GM21360 (cell line): ENCODE data around the gene COL4A1.

Experiments used
- ATAC-seq: cut with Tn5 transposase; IDR thresholded peaks from one replicate; pipeline ENCODE4 v1.9.1; 2021; ENCODE audit warnings: mild to moderate bottlenecking, moderate library complexity; ENCODE audit not compliant: unreplicated experiment

The COL4A1 gene

DNA sequence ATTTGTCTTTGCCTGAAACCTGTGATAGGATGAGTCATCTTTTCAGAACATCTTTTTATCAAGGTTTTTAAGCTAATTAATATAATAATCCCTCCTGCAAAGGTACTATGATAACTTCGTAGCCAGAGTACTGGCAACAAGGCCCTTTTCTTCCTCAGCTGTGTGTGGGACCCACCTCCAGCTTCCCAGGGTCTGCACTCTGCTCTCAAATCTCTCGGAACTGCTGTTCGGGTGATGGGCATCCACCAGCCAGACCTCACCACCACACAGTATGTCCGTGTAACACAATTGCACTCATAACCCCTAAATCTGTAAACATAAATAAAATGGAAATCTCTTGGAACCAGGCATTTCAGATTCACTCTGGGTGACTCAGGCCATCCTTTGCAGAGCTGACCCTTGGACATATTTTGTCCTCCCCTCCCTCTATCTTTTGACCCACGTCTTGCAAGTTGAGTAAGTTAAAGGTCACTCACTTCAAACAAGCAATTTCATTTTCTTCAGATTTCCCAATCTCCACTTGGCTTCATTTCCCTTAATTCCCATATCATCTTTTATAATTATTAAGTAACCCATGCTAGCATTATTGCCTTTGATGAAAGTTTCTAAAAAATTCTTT, 29.5 kb downstream of the COL4A1 start:
- no peak for ATAC-seq

DNA sequence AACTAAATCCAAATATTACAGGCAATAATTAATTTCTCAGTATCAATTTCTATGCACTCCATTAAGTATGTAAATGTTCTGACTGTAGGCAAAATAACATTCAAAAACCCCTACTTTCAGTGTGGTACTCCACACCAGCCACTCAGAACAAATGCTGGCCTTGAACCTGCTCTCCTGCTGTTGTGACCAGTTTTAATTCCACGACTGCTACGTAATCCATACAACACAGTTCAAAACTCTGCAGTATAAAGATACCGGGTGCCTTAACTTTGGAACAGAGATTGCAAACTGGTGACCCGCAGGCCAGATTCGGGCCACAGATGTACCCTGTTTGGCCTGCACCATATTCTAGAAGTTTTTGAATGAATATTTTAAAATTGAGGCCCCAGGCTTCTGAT, 30.4 kb downstream of the COL4A1 start:
- ATAC-seq: no peak

DNA sequence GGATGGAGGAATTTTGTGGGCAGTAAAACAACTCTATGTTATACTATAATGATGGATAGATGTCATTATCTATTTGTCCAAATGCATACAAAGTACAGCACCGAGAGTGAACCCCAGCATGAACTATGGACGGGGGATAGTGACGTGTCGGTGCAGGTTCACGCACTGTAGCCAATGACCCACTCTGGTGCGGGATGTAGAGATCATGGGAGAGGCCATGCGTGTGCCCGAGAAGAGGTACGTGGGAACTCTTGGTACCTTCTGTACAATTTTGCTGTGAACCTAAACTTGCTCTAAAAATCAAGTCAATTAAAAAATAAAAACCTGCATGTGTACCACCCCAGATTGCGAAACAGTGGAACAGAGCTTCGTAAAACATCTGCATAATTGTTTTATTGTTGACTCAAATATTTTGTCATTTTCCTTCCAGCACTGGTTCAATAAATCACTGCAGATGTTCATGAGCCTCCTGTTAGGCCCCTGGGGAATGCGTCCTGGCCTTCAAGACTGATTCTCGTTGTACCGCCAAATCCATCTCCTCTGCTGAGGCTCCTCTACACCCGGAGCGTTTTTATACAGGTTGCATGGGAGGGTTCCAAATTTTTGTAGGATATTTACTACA, 30.9 kb downstream of the COL4A1 start:
- ATAC-seq: no peak

DNA sequence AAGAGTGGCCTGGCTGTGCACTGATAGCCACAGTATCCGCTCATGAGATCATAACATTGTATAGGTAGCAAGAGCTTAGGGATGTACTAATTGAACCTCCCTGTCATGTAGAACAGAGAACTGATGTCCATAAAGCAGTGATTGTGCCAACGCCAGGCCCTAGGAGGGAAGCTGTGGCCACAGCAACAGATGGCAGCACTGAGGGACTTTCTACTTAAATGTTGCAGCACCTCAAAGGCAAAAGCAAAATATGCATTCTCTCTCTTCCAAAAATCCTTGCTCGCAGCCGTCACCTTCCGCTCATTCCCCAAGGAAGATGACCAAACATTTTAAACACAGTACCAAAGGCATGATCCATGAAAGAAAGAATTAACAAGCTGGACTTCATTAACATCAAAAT, 32.3 kb downstream of the COL4A1 start:
- no peak for ATAC-seq

DNA sequence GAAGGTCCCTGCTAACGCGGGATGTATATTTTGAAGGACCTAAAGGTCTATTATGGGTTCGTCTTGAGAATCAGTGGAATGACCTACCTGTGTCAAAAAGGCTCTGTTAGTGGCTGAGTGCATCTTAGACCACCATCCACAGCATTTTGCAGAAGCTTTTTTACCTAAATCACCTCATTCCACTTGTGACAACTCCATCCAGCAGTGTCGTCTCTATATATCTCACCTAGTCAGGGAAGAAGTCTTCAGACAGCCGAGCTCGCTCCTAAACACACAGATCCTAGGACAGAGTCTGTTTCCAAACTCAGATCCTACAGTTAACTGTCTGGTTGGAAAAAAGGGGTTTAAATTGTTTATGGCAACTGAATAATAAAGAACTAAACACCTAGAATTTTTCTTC, 33.7 kb downstream of the COL4A1 start:
- ATAC-seq: no peak

DNA sequence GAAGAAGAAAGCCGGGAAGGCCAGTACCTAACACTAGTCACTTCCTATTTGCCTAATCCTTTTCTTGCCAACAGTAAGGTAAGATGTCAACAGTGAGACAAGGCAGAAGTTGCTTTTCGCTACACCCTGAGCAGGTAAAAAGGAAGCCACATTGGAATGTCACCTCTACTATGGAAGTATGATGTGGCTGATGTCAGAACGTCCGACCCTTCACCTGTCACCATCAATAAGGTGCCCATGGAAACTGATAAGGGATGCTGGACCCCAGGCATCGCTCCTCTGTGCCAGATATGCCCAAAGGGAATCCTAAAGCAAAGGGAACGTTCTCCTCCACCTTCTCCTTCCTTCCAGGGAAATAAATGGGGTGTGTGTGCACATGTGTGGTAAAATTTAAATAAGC, 34.3 kb downstream of the COL4A1 start:
- no peak for ATAC-seq

DNA sequence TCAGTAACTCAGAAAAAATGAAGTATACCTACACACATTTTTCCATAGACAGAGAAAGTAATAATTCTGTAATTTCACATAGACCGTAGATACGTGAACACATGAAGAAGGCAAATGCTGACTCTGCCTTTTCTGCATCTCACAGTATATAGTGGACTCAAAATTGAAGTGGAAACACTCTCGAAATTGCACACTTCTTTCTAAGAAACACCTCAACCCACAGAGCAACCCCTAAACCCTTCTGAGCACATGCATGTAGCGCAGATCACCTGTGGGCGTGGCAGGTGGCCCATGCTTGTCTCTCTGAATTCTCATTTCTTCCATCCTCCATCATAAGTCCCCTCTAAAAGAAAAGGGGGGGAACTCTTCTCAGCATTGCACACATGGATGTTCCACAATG, 34.7 kb downstream of the COL4A1 start:
- ATAC-seq: no peak

DNA sequence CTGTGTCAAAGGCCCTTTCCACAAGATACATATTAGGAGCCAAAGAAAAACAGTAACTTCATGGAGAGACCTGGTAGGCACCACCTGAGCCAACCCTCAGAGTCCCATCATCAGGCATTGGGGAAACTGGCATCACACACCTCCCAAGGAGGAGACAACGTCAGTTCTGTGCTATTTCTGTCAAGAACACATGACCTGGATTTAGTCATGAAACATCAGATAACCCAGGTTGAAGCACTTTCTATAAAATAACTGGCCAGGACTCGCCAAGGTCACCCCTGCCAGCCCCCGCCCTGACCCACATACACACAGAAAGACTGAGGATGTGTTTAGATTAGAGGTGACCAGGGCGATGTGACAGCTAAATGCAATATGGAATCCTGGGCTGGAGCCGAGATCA, 35.6 kb downstream of the COL4A1 start:
- ATAC-seq: no peak

DNA sequence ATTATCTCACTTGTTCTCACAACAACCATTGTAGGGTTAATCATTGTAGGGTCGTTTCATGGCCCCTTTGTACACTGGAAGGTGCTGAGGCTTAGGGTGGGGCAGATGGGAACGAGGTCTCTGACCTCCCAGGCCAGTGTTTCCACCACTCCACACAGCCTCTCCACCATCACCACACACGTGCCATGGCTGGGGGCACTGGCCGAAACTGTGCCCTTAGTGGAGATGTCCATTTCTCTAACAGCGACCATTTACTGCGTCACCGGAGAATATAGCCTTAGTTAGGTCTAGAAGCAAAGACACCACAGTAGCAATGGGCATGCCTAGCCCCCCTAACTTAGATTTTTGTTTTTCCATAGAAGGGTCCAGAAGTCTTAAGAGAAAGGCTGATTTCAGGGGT, 36.5 kb downstream of the COL4A1 start:
- ATAC-seq: no peak

DNA sequence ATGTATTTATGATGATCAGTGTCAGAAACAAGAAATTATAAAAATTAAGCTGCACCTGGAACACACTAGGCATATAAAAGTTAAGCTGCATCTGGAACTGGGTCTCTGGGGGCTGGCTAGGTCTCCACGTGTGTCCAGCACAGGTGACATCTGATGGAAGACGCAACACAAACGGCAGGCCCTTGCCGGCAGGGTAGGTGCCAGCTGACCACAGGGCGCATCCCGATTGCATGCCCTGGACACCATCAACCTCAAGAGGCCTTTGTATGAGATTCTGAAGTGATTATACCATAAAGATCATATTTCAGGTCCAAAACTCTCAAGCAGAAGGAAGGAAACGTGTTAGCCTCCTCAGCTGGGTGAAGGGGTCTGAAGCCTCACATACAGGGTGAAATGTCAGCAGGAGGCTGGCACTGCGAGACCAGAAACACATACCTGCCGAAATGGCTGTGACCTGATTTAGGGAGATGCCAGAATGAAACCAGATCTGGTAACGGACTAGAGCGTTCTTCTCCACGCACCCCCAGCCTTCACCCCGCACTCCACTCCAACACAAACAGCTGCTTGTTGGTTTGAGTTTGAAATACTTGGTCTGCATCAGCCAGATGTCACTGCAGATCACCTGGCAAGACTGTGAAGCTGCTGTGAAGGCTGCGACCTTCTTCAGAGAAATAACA, 37.3 kb downstream of the COL4A1 start:
- ATAC-seq: no peak

DNA sequence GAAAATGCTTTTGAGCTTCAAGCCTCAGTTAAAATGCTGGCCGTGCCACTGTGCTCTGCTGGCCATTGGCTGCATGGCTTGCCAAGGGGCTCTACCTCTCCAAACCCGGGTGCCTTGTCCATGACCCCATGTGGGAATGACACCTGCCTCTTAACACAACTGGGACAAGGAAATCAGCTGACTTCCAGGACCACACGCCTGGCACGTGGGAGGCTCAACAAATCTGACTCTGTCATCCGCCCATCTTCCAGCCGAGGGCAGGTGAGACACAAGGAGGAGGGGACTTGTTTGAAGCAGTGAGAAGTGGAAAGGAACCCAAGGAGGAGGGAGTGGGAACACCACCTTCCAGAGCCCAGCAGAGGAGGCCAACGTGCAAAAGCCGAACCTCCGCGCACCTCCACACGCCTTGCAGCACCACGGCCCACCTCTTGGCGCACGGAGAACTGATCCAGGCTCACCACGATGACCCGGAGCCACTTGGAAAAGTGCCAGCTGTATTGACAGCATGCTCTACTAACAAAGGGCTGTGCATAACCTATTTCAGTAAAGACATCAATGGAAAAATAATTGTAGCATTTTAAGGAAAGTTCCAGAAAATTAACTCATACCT, 38.3 kb downstream of the COL4A1 start:
- no peak for ATAC-seq

DNA sequence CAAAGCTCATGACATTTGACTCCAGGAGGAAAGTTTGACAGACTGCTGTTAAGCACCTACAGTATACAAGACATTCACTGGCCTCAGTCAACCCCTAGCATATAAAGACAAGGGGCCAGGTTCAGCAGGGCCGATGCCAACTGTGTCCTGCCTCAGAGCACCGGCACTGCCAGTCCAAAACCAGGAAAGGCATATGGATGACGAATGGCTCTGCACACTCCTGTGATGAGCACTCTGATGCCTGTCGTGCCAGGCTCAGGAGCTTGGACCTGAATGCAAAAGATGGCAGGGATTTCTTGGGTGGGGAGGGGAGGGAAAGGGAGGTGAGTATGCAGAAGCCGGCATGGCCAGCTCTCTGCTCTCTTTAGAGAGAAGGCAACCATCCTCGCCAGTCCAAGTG, 38.9 kb downstream of the COL4A1 start:
- ATAC-seq: no peak

DNA sequence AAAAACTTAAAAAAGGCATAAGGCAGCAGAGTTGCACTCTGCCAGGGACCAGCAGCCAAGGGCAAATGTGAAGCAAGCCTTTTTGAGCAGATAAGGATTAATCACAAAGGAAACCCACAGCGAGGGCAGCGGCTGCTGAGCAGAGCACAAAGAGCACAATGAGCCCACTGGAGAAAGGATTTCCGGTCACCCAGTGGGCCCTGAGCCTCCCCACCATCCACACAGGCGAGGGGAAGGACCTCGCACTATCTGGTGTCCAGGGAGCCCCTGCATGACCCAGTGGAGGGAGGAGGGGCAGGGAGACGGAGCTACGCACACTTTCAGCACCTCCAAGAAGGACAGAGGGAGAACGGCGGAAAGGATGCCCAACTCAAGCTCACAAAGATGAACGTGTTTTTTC, 40.0 kb downstream of the COL4A1 start:
- ATAC-seq: no peak

DNA sequence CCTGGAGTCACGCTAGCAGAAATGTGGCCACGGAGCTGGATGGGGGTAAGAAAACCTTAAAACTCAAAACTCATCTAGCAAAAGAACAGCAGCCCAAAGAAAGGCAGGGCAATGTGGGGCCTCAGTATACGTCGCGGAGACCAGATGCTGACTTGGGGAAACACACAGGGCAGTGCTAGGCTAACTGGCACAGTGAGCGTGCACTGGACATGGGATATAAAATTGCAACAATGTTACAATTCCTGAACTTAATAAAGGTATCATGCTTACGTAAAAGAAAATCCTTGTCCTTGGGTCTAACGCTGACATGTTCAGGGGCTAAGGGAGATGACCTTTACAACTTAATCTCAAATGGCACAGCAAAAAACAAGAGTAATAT, 40.5 kb downstream of the COL4A1 start:
- ATAC-seq: no peak

DNA sequence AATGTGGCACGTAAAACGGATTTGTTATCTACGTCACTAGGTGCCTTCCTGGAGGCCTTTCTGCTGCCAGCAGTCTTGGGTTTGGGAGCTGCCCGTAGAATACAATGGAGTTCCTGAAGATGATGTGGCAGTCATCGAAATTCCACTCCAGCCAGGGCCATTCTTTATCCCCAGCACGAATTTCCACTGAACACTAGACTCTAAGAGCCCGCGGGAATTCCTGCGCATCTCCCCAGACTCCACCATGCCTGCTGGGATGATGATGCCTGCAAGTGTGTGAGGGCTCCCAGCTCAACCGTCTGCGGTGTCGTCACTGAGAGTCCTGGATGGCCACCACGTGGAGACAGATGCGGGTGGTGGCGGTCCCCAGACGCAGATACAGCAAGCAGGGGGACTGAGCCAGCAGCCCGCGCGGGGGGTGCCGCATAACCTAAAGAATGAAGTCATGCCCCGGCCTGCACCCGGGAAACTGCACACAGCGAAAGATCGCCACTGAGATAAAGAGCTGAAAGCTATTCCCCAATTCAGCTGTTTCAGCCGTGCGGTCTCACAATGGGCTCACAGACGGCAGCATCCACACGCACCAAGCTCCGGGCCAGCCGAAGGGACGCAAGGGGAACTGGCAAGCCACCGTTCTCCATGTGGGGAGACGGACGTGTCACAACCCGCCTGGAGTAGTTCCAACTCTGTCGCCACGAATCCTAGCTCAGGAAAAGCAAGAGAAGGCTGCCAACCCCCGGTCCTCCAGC, 41.1 kb downstream of the COL4A1 start:
- no peak for ATAC-seq

DNA sequence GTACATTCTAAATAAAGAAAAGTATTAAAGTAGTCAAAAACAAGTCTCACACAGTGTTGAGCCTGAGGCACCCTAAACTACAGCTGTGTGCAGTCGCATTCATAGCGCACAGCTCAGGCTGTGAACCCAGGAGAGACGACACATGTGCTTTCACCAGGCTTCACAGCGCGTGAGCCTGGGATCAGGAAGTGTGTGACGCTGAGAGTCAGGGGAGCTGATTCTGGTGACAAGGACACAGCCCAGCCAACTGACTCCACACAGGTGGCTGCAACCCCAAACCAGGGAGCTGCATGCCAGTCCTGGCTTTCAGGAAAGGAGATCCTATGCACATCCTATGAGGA, 41.6 kb downstream of the COL4A1 start:
- ATAC-seq: no peak

DNA sequence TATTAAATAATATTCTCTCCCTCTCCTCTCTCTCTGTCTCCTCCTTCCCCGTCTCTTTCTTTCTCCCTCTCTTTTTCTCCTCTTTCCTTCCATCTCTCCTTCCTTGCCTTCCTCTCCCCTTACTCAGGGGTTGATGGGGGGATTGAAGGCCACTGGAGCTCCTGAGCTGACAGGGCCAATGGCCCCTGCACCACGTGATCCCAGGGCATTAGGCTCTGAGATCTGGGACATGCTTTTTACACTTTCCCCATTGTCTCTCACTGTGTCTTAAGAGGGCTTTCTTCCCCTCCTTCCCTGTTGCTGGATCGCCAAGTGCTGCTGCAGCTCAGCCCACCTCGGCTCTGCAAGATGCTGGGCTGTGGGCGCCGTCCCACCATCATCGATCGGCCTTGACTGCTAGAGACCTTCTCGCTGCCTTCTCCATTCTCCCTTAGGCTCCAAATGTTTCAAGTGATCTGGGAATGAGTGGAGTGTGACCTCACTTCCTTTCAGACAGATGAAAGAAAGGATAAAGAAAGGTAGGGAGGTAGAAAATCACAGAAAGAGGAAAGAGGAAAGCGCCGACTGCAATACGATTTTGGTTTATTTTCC, 42.2 kb downstream of the COL4A1 start:
- no peak for ATAC-seq

DNA sequence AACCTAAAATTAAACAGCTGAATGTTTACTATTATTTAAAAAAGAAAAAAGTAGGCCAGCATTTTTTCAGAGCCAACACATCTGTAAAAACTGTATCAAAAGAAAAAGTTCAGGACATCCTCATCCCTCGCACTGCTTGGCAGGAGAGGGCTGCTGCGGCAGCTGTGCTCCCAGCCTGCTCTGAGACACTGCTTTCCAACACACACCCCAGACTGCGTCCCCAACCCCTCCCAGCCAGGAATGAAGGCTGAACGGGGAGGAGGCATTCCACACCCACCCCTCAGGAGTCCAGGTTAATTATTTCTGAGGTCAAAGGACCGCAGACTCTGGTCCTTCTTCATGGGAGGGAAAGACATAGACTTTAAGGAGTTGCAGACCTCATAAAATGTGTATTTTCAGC, 43.1 kb downstream of the COL4A1 start:
- ATAC-seq: no peak

DNA sequence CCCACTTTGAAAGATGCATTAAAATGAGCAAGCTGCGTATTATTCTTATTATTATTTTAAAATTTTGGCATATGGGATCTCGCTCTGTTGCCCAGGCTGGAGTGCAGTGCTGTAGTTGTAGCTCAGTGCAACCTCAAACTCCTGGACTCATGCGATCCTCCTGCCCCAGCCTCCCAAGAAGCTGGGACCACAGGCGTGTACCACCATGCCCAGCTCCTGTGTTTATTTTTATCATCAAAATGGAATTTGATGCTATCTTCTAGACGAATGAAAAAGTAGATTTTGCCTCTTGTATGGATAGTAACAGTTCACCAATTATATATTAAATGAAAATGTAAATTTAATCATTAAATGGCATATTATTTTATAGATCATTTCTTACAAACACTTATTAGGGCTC, 43.6 kb downstream of the COL4A1 start:
- ATAC-seq: no peak

DNA sequence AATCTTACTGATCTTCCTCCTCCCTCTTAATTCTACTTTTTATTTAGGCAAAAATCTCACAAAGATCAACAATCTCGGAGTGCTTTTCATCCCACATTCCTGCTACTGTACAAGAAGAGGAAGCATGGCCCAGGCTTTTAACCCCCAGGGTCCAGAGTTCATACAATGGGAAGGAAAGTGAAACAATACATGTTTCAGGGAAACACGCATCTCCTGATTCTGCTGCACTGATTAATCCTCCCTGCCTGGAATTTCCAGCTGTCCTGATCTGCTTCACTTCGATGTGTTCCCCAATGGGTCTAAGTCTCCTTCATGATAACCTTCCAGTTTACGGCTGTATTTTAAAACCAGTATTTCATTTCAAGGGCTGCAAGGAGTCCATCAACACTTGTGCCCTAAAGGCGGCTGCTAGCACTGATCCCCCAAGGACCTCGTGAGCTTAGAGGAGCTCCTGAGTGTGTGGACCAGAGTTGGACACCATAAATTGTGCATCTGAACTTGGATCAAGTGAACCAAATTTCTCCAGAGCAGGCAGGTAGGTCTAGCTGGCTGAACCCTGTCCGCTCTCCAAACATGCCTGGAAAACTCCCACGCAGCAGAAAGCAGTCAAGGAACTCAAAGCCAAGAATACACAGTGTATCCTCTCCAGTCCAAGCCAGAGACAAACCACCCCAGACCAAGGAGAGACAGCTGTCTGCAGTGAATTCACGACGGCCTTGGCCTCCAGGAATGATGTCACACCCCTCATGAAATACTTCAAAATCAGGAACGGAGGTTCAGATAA, 44.3 kb downstream of the COL4A1 start:
- no peak for ATAC-seq

DNA sequence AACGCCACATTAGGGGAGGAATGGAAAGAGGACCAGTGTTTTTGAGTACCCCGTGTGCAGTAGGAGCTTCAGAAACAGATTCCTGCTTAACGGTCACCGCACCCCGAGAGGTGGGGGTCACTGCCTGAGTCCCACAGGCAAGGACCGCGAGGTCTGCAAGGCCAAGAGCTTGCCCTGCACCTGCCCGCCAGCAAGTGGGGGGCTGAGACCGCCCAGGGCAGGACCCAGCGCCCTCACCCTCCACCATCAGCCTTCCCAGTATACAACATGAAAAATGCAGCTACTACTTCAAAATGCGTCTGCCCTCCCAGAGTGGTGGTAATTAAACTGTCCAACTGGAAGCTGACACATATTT, 44.9 kb downstream of the COL4A1 start:
- no peak for ATAC-seq
